ENCODE results near the gene RTKN2.
"Not testable (repeated sequence)": the region's sequence is repeated elsewhere in the genome, so short reads cannot be mapped to it uniquely, and the experiment has no call there.

The RTKN2 gene

GRCh38 chr10:62297857-62298256 lies 29.2 kb upstream of the RTKN2 start:
- no peaks in the 10 kb centered on the region for H3K79me2 ChIP-seq (ENCODE audit: insufficient read depth, low read depth)
- TF ChIP-seq, protein P1, sequence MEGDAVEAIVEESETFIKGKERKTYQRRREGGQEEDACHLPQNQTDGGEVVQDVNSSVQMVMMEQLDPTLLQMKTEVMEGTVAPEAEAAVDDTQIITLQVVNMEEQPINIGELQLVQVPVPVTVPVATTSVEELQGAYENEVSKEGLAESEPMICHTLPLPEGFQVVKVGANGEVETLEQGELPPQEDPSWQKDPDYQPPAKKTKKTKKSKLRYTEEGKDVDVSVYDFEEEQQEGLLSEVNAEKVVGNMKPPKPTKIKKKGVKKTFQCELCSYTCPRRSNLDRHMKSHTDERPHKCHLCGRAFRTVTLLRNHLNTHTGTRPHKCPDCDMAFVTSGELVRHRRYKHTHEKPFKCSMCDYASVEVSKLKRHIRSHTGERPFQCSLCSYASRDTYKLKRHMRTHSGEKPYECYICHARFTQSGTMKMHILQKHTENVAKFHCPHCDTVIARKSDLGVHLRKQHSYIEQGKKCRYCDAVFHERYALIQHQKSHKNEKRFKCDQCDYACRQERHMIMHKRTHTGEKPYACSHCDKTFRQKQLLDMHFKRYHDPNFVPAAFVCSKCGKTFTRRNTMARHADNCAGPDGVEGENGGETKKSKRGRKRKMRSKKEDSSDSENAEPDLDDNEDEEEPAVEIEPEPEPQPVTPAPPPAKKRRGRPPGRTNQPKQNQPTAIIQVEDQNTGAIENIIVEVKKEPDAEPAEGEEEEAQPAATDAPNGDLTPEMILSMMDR (conservative IDR thresholded peaks at IDR 0.05; ENCODE audit: low read depth, low read length) = no peak
- H3K36me3 ChIP-seq (ENCODE audit: insufficient read depth) = no peaks in the 10 kb centered on the region
- no peaks in the 10 kb centered on the region for H3K4me1 ChIP-seq (ENCODE audit: low read depth, poor library complexity, severe bottlenecking)
- H4K20me1 ChIP-seq (ENCODE audit: insufficient read depth) = no peaks in the 10 kb centered on the region
- H3K27me3 ChIP-seq (ENCODE audit: insufficient read depth, low read depth) = no peaks in the 10 kb centered on the region
- H3K4me2 ChIP-seq = no peak overlapping the region
- H3K9ac ChIP-seq = no peak overlapping the region
- H3K4me3 ChIP-seq (IDR thresholded peaks at IDR 0.05; ENCODE audit: insufficient read depth, low read depth, low read length) = no peak overlapping the region
- no peak overlapping the region for H2AFZ ChIP-seq (ENCODE audit: low read depth)
- H3K27ac ChIP-seq = no peak overlapping the region

DNA sequence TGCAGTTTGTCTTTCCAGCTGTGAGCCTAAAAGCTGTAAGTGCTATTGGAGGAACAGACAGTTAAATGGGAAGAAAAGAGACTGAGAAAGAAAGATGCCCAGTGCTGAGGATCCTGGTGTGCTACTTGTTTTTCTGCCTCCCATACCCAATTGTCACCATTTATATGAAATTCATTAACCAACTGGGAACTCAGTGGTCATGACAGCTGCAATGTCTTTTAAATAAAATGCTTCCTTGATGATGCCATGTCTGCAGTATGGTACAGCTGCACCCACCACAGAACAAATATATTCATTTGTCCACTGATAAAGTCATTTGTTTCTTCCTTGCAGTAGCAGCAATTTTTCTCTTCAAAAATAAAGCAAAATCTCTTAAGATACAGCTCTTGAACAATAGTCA lies 15.6 kb upstream of the RTKN2 start:
- H4K20me1 ChIP-seq (ENCODE audit: insufficient read depth) = no peaks in the 10 kb centered on the region
- TF ChIP-seq, protein P1 (conservative IDR thresholded peaks at IDR 0.05; ENCODE audit: low read depth, low read length) = no peak
- no peak overlapping the region for H3K9ac ChIP-seq
- no peak overlapping the region for H3K4me3 ChIP-seq (IDR thresholded peaks at IDR 0.05; ENCODE audit: insufficient read depth, low read depth, low read length)
- H3K4me2 ChIP-seq = no peak overlapping the region
- no peaks in the 10 kb centered on the region for H3K79me2 ChIP-seq (ENCODE audit: insufficient read depth, low read depth)
- H3K27ac ChIP-seq = no peak overlapping the region
- H3K36me3 ChIP-seq (ENCODE audit: insufficient read depth) = no peaks in the 10 kb centered on the region
- H3K4me1 ChIP-seq (ENCODE audit: low read depth, poor library complexity, severe bottlenecking) = no peaks in the 10 kb centered on the region
- H2AFZ ChIP-seq (ENCODE audit: low read depth) = no peak overlapping the region
- no peaks in the 10 kb centered on the region for H3K27me3 ChIP-seq (ENCODE audit: insufficient read depth, low read depth)

DNA sequence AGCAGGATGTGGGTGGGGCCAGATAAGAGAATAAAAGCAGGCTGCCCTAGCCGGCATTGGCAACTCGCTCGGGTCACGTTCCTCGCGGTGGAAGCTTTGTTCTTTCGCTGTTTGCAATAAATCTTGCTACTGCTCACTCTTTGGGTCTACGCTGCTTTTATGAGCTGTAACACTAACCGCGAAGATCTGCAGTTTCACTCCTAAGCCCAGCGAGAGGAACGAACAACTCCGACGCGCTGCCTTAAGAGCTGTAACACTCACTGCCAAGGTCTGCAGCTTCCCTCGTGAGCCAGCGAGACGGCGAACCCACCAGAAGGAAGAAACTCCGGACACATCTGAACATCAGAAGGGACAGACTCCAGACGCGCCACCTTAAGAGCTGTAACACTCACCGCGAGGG lies 12.7 kb upstream of the RTKN2 start:
- not testable (repeated sequence) for H3K9ac ChIP-seq; H3K36me3 ChIP-seq (ENCODE audit: insufficient read depth); H4K20me1 ChIP-seq (ENCODE audit: insufficient read depth); H3K27me3 ChIP-seq (ENCODE audit: insufficient read depth, low read depth); H3K79me2 ChIP-seq (ENCODE audit: insufficient read depth, low read depth); H3K4me1 ChIP-seq (ENCODE audit: low read depth, poor library complexity, severe bottlenecking); H3K4me3 ChIP-seq (IDR thresholded peaks at IDR 0.05; ENCODE audit: insufficient read depth, low read depth, low read length); H2AFZ ChIP-seq (ENCODE audit: low read depth); H3K4me2 ChIP-seq; H3K27ac ChIP-seq

- not testable (repeated sequence) for H3K27me3 ChIP-seq (ENCODE audit: insufficient read depth, low read depth); H3K27ac ChIP-seq; H3K4me2 ChIP-seq; H4K20me1 ChIP-seq (ENCODE audit: insufficient read depth); H3K4me1 ChIP-seq (ENCODE audit: low read depth, poor library complexity, severe bottlenecking); H2AFZ ChIP-seq (ENCODE audit: low read depth); H3K9ac ChIP-seq; H3K36me3 ChIP-seq (ENCODE audit: insufficient read depth); H3K4me3 ChIP-seq (IDR thresholded peaks at IDR 0.05; ENCODE audit: insufficient read depth, low read depth, low read length); H3K79me2 ChIP-seq (ENCODE audit: insufficient read depth, low read depth)
Observed at GRCh38 chr10:62280392-62280791, 11.7 kb upstream of the RTKN2 start.

DNA sequence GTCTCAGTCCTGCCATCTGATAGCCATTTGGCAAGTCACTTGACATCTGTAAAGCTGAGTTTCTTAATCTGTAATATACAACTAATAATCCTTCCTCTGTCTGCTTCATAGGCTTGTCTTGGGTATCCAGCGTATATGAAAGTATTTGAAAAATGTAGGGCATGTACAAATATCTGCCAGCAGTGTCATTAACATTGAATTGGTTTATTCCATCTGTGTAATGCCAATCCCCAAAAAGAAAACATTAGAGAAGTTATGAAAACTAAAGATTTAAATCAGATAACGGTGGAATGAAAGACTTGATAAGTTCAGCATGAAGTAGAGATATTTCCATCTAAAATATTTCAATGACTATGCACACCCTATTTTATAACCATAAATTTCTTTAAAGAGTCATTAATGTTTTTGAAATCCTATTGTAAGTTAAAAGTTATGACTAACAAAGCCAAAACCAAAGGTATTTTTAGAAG lies 9.8 kb upstream of the RTKN2 start:
- Histone ChIP-seq H4K20me1 (ENCODE audit: insufficient read depth) (no peaks in the 10 kb centered on the region), H3K79me2 (ENCODE audit: insufficient read depth, low read depth) (no peaks in the 10 kb centered on the region), H3K9ac (no peak overlapping the region)

More for the DNA sequence above, 9.8 kb upstream of the RTKN2 start:
- Histone ChIP-seq H3K27me3 (ENCODE audit: insufficient read depth, low read depth) (no peaks in the 10 kb centered on the region), H2AFZ (ENCODE audit: low read depth) (no peak overlapping the region), H3K4me1 (ENCODE audit: low read depth, poor library complexity, severe bottlenecking) (no peaks in the 10 kb centered on the region), H3K4me3 (IDR thresholded peaks at IDR 0.05; ENCODE audit: insufficient read depth, low read depth, low read length) (no peak overlapping the region), H3K27ac (no peak overlapping the region), H3K4me2 (no peak overlapping the region), H3K36me3 (ENCODE audit: insufficient read depth) (no peaks in the 10 kb centered on the region)
- TF ChIP-seq, protein P1 (conservative IDR thresholded peaks at IDR 0.05; ENCODE audit: low read depth, low read length) = no peak

Measured in KMS-11 (cell line).